A549 (cell line): ENCODE results near the gene API5.

Experiments used
- HOXA7 ChIP-seq: fragments of 250-450 bp; sonication (Bioruptor Pico); IDR thresholded peaks from 2 replicates; pipeline ENCODE4 v1.5.0; 2020; ENCODE audit warnings: mild to moderate bottlenecking, moderate library complexity
- MAFK ChIP-seq: fragments of 450-650 bp; IDR thresholded peaks from 2 replicates; pipeline ENCODE4 v1.6.1; 2014; ENCODE audit not compliant: partially characterized antibody
- POLR2A ChIP-seq: IDR thresholded peaks from 2 replicates; pipeline ENCODE4 v1.6.1; 2012; ENCODE audit warnings: mild to moderate bottlenecking, low read length
- TF ChIP-seq, protein P1 (sequence below): fragments of 450-650 bp; IDR thresholded peaks from 2 replicates; pipeline ENCODE4 v1.6.1; 2014; ENCODE audit warnings: antibody characterized with exemption
- TF ChIP-seq, protein P2 (sequence below): fragments of >200 bp; sonication (Bioruptor Twin); formaldehyde crosslinking; IDR thresholded peaks from 3 replicates; pipeline ENCODE4 v1.5.1; 2016
- TF ChIP-seq, protein P3 (sequence below): fragments of 150-350 bp; IDR thresholded peaks from 2 replicates; pipeline ENCODE4 v1.6.1; 2014; ENCODE audit warnings: low read depth, mild to moderate bottlenecking, low read length

DNA sequence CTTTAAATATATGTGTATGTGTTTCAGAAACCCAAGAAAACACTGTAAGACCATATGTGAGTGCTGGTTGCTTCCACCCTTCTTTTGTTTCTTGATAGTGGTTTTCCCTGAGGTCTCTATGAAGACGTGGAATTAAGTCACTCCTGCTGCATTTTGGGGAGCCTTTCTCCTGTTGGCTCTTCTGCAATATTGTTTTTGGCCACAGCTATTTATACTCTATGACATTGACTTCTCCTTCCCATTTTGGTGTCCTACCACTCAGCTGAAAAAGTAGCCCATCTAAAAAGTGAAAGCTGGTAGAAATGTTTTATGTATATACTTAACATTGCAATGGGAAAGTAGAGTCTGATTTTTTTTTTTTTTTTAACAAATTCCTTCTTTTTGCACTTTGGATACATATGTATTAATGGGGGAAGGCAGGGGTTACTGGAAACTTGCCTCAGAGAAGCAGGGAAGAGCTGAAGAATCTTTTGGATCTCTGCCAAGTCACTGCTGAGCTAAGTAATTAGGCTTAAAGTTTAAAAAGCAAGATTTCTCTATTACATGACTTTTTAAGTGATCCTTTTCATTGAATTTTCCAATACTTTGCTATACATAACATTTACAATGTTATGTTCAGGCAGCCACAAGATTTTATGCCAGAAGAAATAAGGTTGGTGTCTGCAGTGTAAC lies 48.7 kb downstream of the API5 start:
- TF ChIP-seq, protein P1, sequence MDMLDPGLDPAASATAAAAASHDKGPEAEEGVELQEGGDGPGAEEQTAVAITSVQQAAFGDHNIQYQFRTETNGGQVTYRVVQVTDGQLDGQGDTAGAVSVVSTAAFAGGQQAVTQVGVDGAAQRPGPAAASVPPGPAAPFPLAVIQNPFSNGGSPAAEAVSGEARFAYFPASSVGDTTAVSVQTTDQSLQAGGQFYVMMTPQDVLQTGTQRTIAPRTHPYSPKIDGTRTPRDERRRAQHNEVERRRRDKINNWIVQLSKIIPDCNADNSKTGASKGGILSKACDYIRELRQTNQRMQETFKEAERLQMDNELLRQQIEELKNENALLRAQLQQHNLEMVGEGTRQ: no peak
- TF ChIP-seq MAFK (no peak), POLR2A (no peak), HOXA7 (CRISPR knock-in tag) (no peak)
- TF ChIP-seq, protein P2, sequence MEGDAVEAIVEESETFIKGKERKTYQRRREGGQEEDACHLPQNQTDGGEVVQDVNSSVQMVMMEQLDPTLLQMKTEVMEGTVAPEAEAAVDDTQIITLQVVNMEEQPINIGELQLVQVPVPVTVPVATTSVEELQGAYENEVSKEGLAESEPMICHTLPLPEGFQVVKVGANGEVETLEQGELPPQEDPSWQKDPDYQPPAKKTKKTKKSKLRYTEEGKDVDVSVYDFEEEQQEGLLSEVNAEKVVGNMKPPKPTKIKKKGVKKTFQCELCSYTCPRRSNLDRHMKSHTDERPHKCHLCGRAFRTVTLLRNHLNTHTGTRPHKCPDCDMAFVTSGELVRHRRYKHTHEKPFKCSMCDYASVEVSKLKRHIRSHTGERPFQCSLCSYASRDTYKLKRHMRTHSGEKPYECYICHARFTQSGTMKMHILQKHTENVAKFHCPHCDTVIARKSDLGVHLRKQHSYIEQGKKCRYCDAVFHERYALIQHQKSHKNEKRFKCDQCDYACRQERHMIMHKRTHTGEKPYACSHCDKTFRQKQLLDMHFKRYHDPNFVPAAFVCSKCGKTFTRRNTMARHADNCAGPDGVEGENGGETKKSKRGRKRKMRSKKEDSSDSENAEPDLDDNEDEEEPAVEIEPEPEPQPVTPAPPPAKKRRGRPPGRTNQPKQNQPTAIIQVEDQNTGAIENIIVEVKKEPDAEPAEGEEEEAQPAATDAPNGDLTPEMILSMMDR: no peak
- TF ChIP-seq, protein P3, sequence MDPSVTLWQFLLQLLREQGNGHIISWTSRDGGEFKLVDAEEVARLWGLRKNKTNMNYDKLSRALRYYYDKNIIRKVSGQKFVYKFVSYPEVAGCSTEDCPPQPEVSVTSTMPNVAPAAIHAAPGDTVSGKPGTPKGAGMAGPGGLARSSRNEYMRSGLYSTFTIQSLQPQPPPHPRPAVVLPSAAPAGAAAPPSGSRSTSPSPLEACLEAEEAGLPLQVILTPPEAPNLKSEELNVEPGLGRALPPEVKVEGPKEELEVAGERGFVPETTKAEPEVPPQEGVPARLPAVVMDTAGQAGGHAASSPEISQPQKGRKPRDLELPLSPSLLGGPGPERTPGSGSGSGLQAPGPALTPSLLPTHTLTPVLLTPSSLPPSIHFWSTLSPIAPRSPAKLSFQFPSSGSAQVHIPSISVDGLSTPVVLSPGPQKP: no peak
